Muscle of leg (tissue), 11 donors: ENCODE data around the gene SHROOM3. TPM values are rescaled to one million over a fixed set of nuclear protein-coding genes. Genes with fewer than 3 reads are reported as not detected.

Experiments used
- DNase-seq: peaks from one replicate; pipeline ENCODE4 v3.0.0; 2013
- H3K27ac ChIP-seq: one replicate; pipeline ENCODE4 v1.5.1; 2013; ENCODE audit warnings: mild to moderate bottlenecking, low read length, control low read depth
- H3K27me3 ChIP-seq: one replicate; pipeline ENCODE4 v1.6.1; 2013; ENCODE audit warnings: low read length; ENCODE audit not compliant: control insufficient read depth, insufficient read depth
- H3K36me3 ChIP-seq: one replicate; pipeline ENCODE4 v1.6.1; 2013; ENCODE audit warnings: low read length; ENCODE audit not compliant: control insufficient read depth, insufficient read depth
- H3K4me1 ChIP-seq: one replicate; pipeline ENCODE4 v1.6.1; 2013; ENCODE audit warnings: low read length; ENCODE audit not compliant: control insufficient read depth, insufficient read depth
- H3K4me3 ChIP-seq: one replicate; pipeline ENCODE4 v1.5.1; 2013; ENCODE audit warnings: low read length, control low read depth
- H3K9me3 ChIP-seq: replicated peaks from 2 replicates; pipeline ENCODE4 v1.6.1; 2013; ENCODE audit warnings: low read depth, low read length; ENCODE audit not compliant: control insufficient read depth
- WGBS: methylation state at CpG from one replicate; pipeline ENCODE4 v1.1.5; 2013; ENCODE audit warnings: missing lambda C conversion rate; ENCODE audit not compliant: insufficient coverage; 5-methylcytosine and 5-hydroxymethylcytosine counted together
- polyA plus RNA-seq, 8 donors: library from polyadenylated mRNA; unstranded; fragments of 120-200 nt; gene quantifications; one replicate each; pipeline versions ENCODE4 v1.2.1 to v1.2.3, GENCODE V29; 2013; ENCODE audit warnings: inconsistent platforms in 1 of 8, low replicate concordance in 1 of 8; ENCODE audit not compliant: insufficient read length in 8 of 8, insufficient read depth in 1 of 8
- total RNA-seq: library from RNA; stranded (reverse); fragments of 120-200 nt; gene quantifications from one replicate; pipeline ENCODE4 v1.2.4, GENCODE V29; 2013

SHROOM3 gene
- total and polyA plus RNA-seq, 9 donors = 21.0 to 57.5 (median 29.0) TPM

DNA sequence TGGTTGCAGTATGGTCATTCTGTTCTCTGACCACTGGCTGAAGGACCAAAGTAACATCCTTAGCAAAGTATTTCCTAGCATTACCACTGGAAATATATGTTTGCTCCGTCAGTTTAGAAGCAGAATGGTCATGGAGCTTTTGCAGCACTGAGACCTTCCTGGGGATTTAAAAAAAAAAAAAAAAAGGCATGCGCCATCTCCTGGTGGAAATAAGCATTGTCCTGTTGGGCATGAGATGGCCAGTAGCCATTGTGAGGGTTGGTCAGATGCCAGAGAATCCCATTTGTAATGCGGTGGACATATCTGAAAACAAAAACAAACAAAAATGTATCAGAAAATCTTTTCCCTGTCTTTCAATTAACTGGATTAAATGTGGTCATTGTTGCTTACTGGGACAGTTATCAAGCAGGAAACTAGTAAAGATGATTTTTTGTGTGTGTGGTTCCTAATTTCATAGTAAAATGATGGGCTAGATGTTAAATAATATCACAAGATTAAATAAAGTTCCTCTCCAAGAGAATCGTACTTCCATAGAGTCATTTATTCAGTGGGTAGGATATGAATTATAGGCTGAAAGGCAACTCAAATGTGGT is 323.4 kb downstream of the SHROOM3 start:
- no peak overlapping the region for H3K27ac ChIP-seq
- H3K36me3 ChIP-seq = peaks cover 19% of the 10 kb centered on the region
- no peaks in the 10 kb centered on the region for H3K27me3 ChIP-seq
- WGBS = no CpG with 5 or more reads among the region's 4 CpGs
- DNase-seq = peak; percentile 65
- H3K9me3 ChIP-seq = no peaks in the 10 kb centered on the region
- no peak overlapping the region for H3K4me3 ChIP-seq
- peaks cover 22% of the 10 kb centered on the region for H3K4me1 ChIP-seq

DNA sequence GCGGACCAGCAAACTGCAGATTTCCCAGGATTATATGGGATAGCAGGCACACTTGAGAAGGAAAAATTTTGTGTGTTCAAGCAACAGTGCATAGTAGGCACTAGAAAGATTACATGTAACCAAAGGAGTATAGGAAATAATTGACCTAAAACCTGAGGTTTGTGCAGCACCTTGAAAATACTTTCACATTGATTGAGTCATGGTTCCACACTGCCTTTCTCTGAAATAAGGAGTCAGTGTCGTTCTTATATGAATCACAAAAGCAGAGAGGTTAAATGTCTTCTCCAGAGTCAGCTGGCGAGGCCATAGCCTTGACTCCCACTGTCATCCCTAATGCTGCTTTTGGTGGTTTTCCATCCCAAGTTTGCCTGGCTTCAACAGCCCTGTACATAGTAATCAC is 324.0 kb downstream of the SHROOM3 start:
- Histone ChIP-seq H3K27ac (no peak overlapping the region), H3K4me1 (peaks cover 19% of the 10 kb centered on the region)
- no CpG with 5 or more reads among the region's 3 CpGs for WGBS

DNA sequence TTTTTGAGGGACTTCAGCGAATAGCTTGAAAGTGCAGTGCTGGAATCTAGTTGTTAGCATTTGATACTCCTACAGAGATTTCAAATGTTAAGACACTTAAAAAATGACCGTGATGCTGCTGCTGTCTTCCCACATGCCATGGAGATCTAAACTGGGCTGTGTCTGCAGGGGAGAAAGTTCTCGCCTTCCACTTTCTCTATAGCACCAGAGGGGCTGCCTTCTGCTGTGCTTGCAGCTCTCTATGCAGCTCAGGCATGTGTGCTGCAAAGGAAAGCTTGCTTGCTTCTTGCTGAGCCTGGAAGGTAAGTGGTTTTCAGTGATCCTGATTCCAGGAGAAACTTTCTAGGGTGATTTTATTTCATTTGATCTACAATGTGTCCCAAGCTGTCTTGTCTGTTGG is 325.2 kb downstream of the SHROOM3 start:
- whole genome bisulfite sequencing = no CpG with 5 or more reads among the region's 3 CpGs
- Histone ChIP-seq H3K4me3 (no peak overlapping the region), H3K27ac (no peak overlapping the region), H3K9me3 (no peaks in the 10 kb centered on the region), H3K36me3 (peaks cover 13% of the 10 kb centered on the region), H3K4me1 (peaks cover 9% of the 10 kb centered on the region), H3K27me3 (no peaks in the 10 kb centered on the region)
- no peak for DNase-seq

More for the DNA sequence above, 324.0 kb downstream of the SHROOM3 start:
- Histone ChIP-seq H3K4me3 (no peak overlapping the region), H3K9me3 (no peaks in the 10 kb centered on the region), H3K36me3 (peaks cover 19% of the 10 kb centered on the region), H3K27me3 (no peaks in the 10 kb centered on the region)
- no peak for DNase-seq

- no peak for DNase-seq
- 92% methylated on average over 2 of the region's 4 CpGs for WGBS
- Histone ChIP-seq H3K27ac (no peak overlapping the region), H3K27me3 (no peaks in the 10 kb centered on the region), H3K9me3 (no peaks in the 10 kb centered on the region), H3K4me3 (no peak overlapping the region), H3K36me3 (peaks cover 6% of the 10 kb centered on the region), H3K4me1 (peaks cover 5% of the 10 kb centered on the region)
These were observed 327.4 kb downstream of the SHROOM3 start for GRCh38 chr4:76762137-76763130.

GRCh38 chr4:76764251-76764650 is 329.2 kb downstream of the SHROOM3 start:
- DNase-seq = no peak
- Histone ChIP-seq H3K27ac (no peak overlapping the region), H3K27me3 (no peaks in the 10 kb centered on the region), H3K4me3 (no peak overlapping the region), H3K4me1 (no peaks in the 10 kb centered on the region), H3K9me3 (no peaks in the 10 kb centered on the region), H3K36me3 (peaks cover 5% of the 10 kb centered on the region)
- WGBS = 50% methylated on average over 1 of the region's 1 CpG

- Histone ChIP-seq H3K27me3 (no peaks in the 10 kb centered on the region), H3K27ac (no peak overlapping the region), H3K9me3 (no peaks in the 10 kb centered on the region), H3K4me1 (no peaks in the 10 kb centered on the region), H3K4me3 (no peak overlapping the region), H3K36me3 (peaks cover 8% of the 10 kb centered on the region)
- DNase-seq = no peak
- WGBS = no CpG with 5 or more reads among the region's 14 CpGs
These were observed 330.6 kb downstream of the SHROOM3 start for GRCh38 chr4:76765473-76766183.

GRCh38 chr4:76767983-76768382 is 333.0 kb downstream of the SHROOM3 start:
- no peak for DNase-seq
- 29% methylated on average over 1 of the region's 2 CpGs for WGBS

GRCh38 chr4:76772498-76773106 is 337.6 kb downstream of the SHROOM3 start:
- no peak for DNase-seq

More at GRCh38 chr4:76767983-76768382, 333.0 kb downstream of the SHROOM3 start:
- no peaks in the 10 kb centered on the region for H3K9me3 ChIP-seq
- H3K4me3 ChIP-seq = no peak overlapping the region
- H3K4me1 ChIP-seq = no peaks in the 10 kb centered on the region
- no peaks in the 10 kb centered on the region for H3K27me3 ChIP-seq
- no peak overlapping the region for H3K27ac ChIP-seq
- H3K36me3 ChIP-seq = peaks cover 20% of the 10 kb centered on the region

DNA sequence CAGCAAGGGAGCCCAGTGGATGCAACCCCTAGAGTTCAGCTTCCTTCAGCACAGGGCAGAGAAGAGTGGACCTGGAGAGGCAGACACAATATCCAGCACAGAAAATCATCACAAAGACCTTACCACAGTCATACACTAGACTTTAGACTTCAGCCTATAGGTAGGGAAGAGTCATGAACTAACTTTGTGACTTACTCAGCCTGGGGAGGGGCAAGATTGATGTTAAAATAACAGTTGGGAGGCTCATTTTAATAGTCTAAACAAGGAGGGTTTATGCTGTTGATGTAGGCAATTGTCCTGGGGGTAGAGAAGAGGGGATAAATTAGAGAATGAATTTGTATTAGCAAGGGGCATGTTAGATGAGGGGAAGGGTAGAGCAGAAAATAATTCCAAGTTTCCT is 338.7 kb downstream of the SHROOM3 start:
- H3K27me3 ChIP-seq = no peaks in the 10 kb centered on the region
- no peak overlapping the region for H3K4me3 ChIP-seq
- H3K36me3 ChIP-seq = peaks cover 32% of the 10 kb centered on the region
- no peaks in the 10 kb centered on the region for H3K9me3 ChIP-seq
- DNase-seq = no peak
- H3K27ac ChIP-seq = no peak overlapping the region
- H3K4me1 ChIP-seq = no peaks in the 10 kb centered on the region

More at GRCh38 chr4:76772498-76773106, 337.6 kb downstream of the SHROOM3 start:
- no peaks in the 10 kb centered on the region for H3K27me3 ChIP-seq
- no peaks in the 10 kb centered on the region for H3K9me3 ChIP-seq
- WGBS = no CpG with 5 or more reads among the region's 5 CpGs
- no peak overlapping the region for H3K27ac ChIP-seq
- H3K4me3 ChIP-seq = no peak overlapping the region
- H3K36me3 ChIP-seq = peaks cover 23% of the 10 kb centered on the region
- no peaks in the 10 kb centered on the region for H3K4me1 ChIP-seq
